Esophagus squamous epithelium (tissue), 4 donors: ENCODE measurements around the gene LZTS3.

Experiments
- CTCF ChIP-seq, 6 experiments: fragments of 450-650 bp in 4 of 6; fragments of 200-600 bp in 2 of 6; sonication (generic) in 2 of 6; IDR thresholded peaks; one replicate each; pipeline ENCODE4 v1.5.1; 2016 to 2019; ENCODE audit warnings: antibody characterized with exemption in 6 of 6, mild to moderate bottlenecking in 4 of 6, moderate library complexity in 4 of 6
- POLR2A ChIP-seq, 4 donors: fragments of 450-650 bp; IDR thresholded peaks; one replicate each; pipeline ENCODE4 v1.6.1; 2017; ENCODE audit warnings: antibody characterized with exemption in 4 of 4, mild to moderate bottlenecking in 4 of 4, moderate library complexity in 3 of 4

- TF ChIP-seq CTCF (IDR thresholded peaks at IDR 0.05), result no peak
- no peak for TF ChIP-seq POLR2A (IDR thresholded peaks at IDR 0.05)
These were observed 9.1 kb downstream of the LZTS3 start for GRCh38 chr20:3164043-3164762.
